ENCODE data around the gene DNM1. TPM values are rescaled to one million over a fixed set of nuclear protein-coding genes. Genes with fewer than 3 reads are reported as not detected.
A peak's percentile ranks its signal among the peaks of the same experiment; 100 is the strongest.

DNM1 gene
- total RNA-seq, 2 experiments from 2014 or later = 0.50 to 0.72 TPM

DNA sequence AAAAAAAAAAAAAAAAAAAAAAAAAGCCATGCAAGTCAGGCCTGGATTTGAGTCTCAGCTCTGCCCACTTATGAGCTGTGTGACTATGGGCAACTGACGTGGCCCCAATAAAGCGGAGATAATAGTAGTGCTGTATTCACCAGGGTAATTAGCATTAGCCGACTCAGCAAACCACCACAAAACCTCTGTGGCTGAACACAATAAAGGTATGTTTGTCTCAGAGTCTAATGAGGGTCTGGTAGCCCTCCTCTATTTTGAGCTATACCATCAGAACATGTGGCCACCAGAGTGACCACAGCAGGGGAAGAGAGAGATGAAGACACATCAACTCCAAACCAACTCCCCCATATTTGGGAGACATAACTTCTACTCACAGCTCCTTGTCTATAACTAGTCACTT lies 88.8 kb downstream of the DNM1 start:
- ATAC-seq = no peak
- POLR2A ChIA-PET = interaction anchor here (0.6 kb wide), 2 partner anchors 44 to 867 kb away, joined by 3 to 7 read pairs; no protein-coding TSS in a partner anchor
- DNase-seq = no peak
- CTCF ChIA-PET = interaction anchor here (0.6 to 2.1 kb wide), 6 partner anchors 8 to 891 kb away, joined by 3 to 6 read pairs (median 4); no protein-coding TSS in a partner anchor
- H3K36me3 Mint-ChIP-seq (ENCODE audit: low read depth) = peaks cover 4% of the 10 kb centered on the region
- H3K4me1 Mint-ChIP-seq = no peaks in the 10 kb centered on the region
- intact Hi-C loops (cut with DNase I, micrococcal nuclease) = loop anchor here in 1 of 2 experiments (10.0 kb wide), 1 partner anchor 303 kb away; no protein-coding TSS in a partner anchor
- H3K4me3 Mint-ChIP-seq = no peak overlapping the region
- H3K27me3 Mint-ChIP-seq = no peaks in the 10 kb centered on the region
- H3K9me3 Mint-ChIP-seq (ENCODE audit: low read depth) = no peaks in the 10 kb centered on the region
- H3K27ac Mint-ChIP-seq = no peak overlapping the region

DNA sequence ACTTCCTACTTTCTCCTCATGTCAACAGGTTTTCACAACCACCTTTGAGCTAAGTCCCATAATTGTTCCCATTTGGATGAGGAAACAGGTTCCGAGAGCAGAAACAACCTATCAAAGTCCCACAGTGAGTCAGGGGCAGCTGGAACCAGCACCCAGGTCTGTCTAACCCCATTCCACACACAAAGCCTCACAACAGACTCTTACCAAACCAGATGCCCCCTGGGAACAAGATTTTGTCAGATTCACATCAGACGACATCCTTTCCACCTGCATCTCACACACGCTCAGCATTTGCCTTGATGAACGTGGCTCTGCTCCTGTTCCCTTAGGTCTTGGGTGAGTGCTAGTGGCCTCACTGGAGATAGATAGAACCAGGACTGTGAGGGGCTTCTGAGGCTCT lies 89.9 kb downstream of the DNM1 start:
- intact Hi-C loops (cut with DNase I, micrococcal nuclease) = loop anchor here in 1 of 2 experiments (10.0 kb wide), 1 partner anchor 302 kb away; no protein-coding TSS in a partner anchor
- Mint-ChIP-seq H3K27me3 (no peaks in the 10 kb centered on the region), H3K27ac (no peak overlapping the region), H3K4me3 (no peak overlapping the region), H3K4me1 (no peaks in the 10 kb centered on the region), H3K36me3 (ENCODE audit: low read depth) (peaks cover under 1% of the 10 kb centered on the region), H3K9me3 (ENCODE audit: low read depth) (no peaks in the 10 kb centered on the region)
- ChIA-PET POLR2A (interaction anchor here (0.6 kb wide), 1 partner anchor 48 kb away, joined by 3 read pairs; no protein-coding TSS in a partner anchor), CTCF (interaction anchor here (2.1 kb wide), 1 partner anchor 48 kb away, joined by 6 read pairs; no protein-coding TSS in a partner anchor)
- ATAC-seq = no peak
- no peak for DNase-seq

DNA sequence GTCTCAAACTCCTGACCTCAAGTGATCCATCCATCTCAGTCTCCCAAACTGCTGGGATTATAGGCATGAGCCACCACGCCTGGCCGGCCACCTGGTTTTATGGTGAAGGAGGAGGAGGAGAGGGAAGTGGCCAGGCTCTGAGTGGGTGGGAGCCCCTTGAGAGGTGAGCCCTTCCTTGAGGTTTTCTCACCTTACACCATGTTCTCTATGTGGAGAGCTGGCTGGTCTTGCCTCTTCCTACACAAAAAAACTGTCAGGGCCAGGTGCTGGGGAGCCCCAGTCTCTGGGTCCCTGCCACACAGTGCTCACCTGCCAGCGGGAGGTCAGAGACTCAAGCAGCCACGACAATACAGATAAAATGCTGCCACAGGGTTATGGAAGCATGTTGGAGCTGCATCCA lies 91.0 kb downstream of the DNM1 start:
- Mint-ChIP-seq H3K4me1 (no peaks in the 10 kb centered on the region), H3K27me3 (no peaks in the 10 kb centered on the region), H3K4me3 (no peak overlapping the region), H3K36me3 (ENCODE audit: low read depth) (no peaks in the 10 kb centered on the region), H3K27ac (no peak overlapping the region), H3K9me3 (ENCODE audit: low read depth) (no peaks in the 10 kb centered on the region)
- CTCF ChIA-PET = interaction anchor here (0.6 to 1.2 kb wide), 3 partner anchors 16 to 96 kb away, joined by 3 to 6 read pairs (median 3); no protein-coding TSS in a partner anchor
- POLR2A ChIA-PET = no interaction called here
- intact Hi-C loops (cut with DNase I, micrococcal nuclease) = loop anchor here in 1 of 2 experiments (10.0 kb wide), 1 partner anchor 301 kb away; no protein-coding TSS in a partner anchor
- no peak for DNase-seq
- no peak for ATAC-seq

DNA sequence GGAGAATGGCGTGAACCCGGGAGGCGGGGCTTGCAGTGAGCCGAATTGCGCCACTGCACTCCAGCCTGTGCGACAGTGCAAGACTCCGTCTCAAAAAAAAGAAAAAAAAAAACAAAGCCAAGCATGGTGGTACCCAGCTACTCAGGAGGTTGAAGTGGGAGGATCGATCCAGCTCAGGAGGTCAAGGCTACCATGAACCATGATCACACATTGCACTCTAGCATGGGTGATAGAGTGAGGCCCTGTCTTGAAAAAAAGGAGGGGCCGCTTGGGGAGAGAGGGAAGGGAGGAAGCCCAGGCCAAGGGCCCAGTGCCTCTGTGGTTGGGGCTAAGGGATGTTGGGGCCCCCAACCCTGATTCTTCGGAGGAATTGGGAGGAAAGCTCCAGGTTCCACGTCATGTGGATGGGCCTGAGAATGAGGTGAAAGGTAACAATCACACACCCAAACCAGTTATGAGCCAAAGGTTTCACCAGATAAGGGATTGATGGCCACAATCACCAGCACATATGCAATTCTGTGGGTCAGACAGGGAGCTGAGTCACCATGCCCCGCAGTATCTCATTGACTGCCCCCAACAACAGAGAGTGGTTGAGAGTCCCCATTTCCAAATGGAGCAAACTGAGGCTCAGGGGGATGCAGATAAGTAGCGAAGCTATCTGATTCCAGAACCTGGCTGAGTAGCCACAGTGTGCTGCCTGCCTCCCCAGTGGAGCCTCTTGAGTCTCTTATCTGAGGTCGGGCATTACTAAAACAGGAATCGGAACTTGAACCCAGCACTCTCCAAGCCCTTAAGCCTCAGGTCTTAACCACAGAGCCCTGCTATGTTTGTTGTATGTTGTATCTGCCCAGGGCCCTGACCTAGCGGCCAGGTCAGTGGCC lies 93.4 kb downstream of the DNM1 start:
- Mint-ChIP-seq H3K4me3 (no peak overlapping the region), H3K36me3 (ENCODE audit: low read depth) (no peaks in the 10 kb centered on the region), H3K4me1 (no peaks in the 10 kb centered on the region), H3K27me3 (no peaks in the 10 kb centered on the region), H3K9me3 (ENCODE audit: low read depth) (no peaks in the 10 kb centered on the region), H3K27ac (no peak overlapping the region)
- POLR2A ChIA-PET = no interaction called here
- DNase-seq = no peak
- intact Hi-C loops (cut with DNase I, micrococcal nuclease) = loop anchor here (5.0 to 10.0 kb wide), 2 partner anchors 46 to 298 kb away; partner anchors contain the start of gene SLC27A4 (in 1 of the 2)
- ATAC-seq = no peak
- CTCF ChIA-PET = interaction anchor here (1.4 to 2.1 kb wide), 5 partner anchors 7 to 118 kb away, joined by 3 to 5 read pairs (median 4); no protein-coding TSS in a partner anchor

DNA sequence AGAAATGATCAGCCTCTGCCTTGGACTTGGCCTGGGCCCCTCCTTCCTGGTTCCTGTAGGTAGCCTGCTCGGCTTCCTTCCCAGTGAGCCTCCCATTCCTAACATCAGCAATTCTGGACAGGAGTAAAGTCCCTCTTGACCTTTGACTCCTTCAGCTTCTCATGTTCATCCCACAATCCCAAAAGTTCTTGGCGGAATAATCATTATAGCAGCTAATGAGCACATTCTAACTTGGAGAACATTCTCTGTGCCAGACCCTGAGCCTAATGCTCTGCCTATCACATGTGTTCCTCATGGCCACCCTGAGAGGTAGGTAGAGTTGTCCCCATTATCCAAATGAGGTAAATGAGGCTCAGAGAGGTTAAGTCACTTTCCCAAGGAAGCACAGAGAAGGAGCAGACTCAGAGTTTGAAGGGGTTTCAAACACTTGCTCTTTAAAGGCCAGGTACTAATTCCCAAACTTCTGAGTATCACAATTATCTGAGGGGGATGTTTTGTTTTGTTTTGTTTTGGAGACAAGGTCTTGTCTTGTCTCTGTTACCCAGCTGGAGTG lies 94.1 kb downstream of the DNM1 start:
- no peak overlapping the region for H3K27ac Mint-ChIP-seq
- no peaks in the 10 kb centered on the region for H3K27me3 Mint-ChIP-seq
- no peaks in the 10 kb centered on the region for H3K36me3 Mint-ChIP-seq (ENCODE audit: low read depth)
- no peaks in the 10 kb centered on the region for H3K4me1 Mint-ChIP-seq
- ChIA-PET POLR2A (no interaction called here), CTCF (interaction anchor here (1.4 to 2.1 kb wide), 3 partner anchors 9 to 117 kb away, joined by 4 read pairs; no protein-coding TSS in a partner anchor)
- ATAC-seq (no peak), DNase-seq (no peak)
- intact Hi-C loops (cut with DNase I, micrococcal nuclease) = loop anchor here (5.0 to 10.0 kb wide), 2 partner anchors 45 to 298 kb away; partner anchors contain the start of gene SLC27A4 (in 1 of the 2)
- no peaks in the 10 kb centered on the region for H3K9me3 Mint-ChIP-seq (ENCODE audit: low read depth)
- no peak overlapping the region for H3K4me3 Mint-ChIP-seq

DNA sequence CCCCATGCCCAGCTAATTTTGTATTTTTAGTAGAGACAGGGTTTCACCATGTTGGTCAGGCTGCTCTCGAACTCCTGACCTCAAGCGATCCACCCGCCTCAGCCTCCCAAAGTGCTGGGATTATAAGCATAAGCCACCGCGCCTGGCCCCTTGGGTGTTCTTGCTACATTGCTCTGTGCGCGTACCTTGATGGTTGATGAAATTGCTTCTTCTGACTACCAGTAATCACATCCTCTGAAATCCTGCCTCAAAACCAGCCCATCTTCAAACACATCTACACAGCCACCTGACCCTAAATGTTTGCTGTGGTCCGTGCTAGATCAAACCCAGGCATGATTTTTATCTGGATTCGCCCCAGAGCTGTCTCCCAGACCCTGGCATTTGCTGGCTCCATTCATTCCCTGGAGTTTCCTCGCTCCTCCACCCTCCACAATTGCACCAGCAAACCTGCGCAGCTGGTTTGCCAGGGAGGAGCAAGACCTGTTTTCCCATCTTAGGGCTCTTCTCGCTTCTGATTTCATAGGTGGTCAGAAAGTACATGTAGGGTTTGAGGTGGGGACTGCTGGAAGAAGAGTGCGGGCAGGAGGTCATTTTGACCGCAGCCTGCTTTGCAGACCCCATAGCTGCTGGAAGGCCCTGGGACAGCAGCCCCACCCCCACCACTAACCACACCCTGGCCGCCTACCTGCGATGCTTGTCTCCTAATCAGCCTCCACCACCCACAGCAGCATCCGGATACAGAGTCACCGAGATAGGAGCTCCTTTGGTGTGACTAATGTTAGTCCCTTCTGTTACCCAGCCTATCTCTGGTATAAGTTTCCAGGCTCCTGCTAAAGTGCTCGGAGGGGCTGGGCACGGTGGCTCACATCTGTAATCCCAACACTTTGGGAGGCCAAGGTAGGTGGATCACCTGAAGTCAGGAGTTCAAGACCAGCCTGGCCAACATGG lies 95.6 kb downstream of the DNM1 start:
- H3K9me3 Mint-ChIP-seq (ENCODE audit: low read depth) = no peaks in the 10 kb centered on the region
- no peak overlapping the region for H3K27ac Mint-ChIP-seq
- ChIA-PET CTCF (interaction anchor here (0.6 to 1.5 kb wide), 6 partner anchors 15 to 130 kb away, joined by 3 to 6 read pairs (median 4); partner anchors contain the start of gene TRUB2), POLR2A (interaction anchor here (0.6 kb wide), 2 partner anchors 136 to 647 kb away, joined by 4 read pairs; no protein-coding TSS in a partner anchor)
- no peaks in the 10 kb centered on the region for H3K36me3 Mint-ChIP-seq (ENCODE audit: low read depth)
- intact Hi-C loops (cut with DNase I, micrococcal nuclease) = loop anchor here (5.0 to 10.0 kb wide), 2 partner anchors 43 to 296 kb away; partner anchors contain the start of gene SLC27A4 (in 1 of the 2)
- H3K27me3 Mint-ChIP-seq = no peaks in the 10 kb centered on the region
- no peaks in the 10 kb centered on the region for H3K4me1 Mint-ChIP-seq
- ATAC-seq (no peak), DNase-seq (no peak)
- H3K4me3 Mint-ChIP-seq = no peak overlapping the region

DNA sequence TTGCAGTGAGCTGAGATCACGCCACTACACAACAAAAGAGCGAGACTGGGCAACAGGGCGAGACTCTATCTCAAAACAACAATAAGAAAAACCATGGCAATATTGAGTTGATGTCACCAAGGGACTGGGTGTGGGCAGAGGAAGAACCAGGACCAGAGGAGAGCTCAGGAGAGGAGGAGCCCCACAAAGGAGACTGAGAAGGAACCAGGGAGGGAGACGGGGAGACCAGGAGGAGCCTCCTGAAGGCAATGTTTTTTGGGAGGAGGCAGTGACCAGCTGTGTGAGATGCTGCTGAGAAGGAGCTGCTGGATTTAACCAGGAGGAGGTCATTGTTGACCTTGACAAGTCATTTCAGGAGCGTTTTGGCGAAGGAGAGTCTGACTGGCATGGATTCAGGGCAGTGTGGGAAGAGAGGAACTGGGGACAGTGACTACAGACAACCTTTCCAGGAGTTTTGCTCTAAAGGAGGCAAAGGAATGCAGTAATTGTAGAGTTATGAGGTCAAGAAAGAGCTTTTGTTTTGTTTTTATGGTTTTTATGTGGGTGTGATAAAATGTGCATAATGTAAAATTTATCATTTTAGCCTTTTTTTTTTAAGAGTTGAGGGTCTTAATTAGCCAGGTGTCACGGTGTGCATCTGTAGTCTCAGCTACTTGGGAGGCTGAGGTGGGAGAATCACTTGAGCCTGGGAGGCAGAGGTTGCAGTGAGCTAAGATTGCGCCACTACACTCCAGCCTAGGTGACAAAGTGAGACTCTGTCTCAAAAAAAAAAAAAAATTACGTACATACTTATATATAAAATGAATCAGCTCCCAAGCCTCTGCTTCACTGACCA lies 101.2 kb downstream of the DNM1 start:
- ChIA-PET POLR2A (no interaction called here), CTCF (interaction anchor here (0.5 to 1.6 kb wide), 5 partner anchors 9 to 454 kb away, joined by 3 to 5 read pairs (median 3); partner anchors contain the start of gene URM1)
- no peaks in the 10 kb centered on the region for H3K9me3 Mint-ChIP-seq (ENCODE audit: low read depth)
- peaks cover 6% of the 10 kb centered on the region for H3K36me3 Mint-ChIP-seq (ENCODE audit: low read depth)
- ATAC-seq (no peak), DNase-seq (no peak)
- no peak overlapping the region for H3K4me3 Mint-ChIP-seq
- H3K27ac Mint-ChIP-seq = no peak overlapping the region
- intact Hi-C loops (cut with DNase I, micrococcal nuclease) = no loop called here
- no peaks in the 10 kb centered on the region for H3K4me1 Mint-ChIP-seq
- no peaks in the 10 kb centered on the region for H3K27me3 Mint-ChIP-seq

Small RNA genes lying within 50 kb of the gene (microRNA-seq; reads per million reads assigned to microRNA genes)
- 35.6 reads per million, percentile 51 among the genes with 10 or more reads in this experiment for gene MIR199B (ENCODE audit: borderline replicate concordance)
- gene MIR3154 (ENCODE audit: borderline replicate concordance) = not detected

Other genes starting within 250 kb of the DNM1 start
- 10 to 100 TPM; 56.2 to 58.4 TPM for gene EEIG1, start 222.4 kb upstream of the DNM1 start, total RNA-seq
- 10 to 100 TPM; 11.3 to 13.7 TPM for gene NAIF1, start 136.1 kb upstream of the DNM1 start, total RNA-seq
- gene SLC25A25, start 135.1 kb upstream of the DNM1 start, total RNA-seq = 10 to 100 TPM in 1 of 2 experiments, 1 to 10 TPM in 1; 6.9 to 10.8 TPM
- gene PTGES2, start 75.7 kb upstream of the DNM1 start, total RNA-seq = 10 to 100 TPM; 47.7 to 48.5 TPM
- gene LCN2, start 53.9 kb upstream of the DNM1 start, total RNA-seq = not detected
- gene BBLN, start 43.1 kb upstream of the DNM1 start, total RNA-seq = 10 to 100 TPM; 64.4 to 68.5 TPM
- gene CIZ1, start 11.8 kb upstream of the DNM1 start, total RNA-seq = 100 to 1,000 TPM in 1 of 2 experiments, 10 to 100 TPM in 1; 79.5 to 110 TPM
- gene GOLGA2, start 72.6 kb downstream of the DNM1 start, total RNA-seq = 10 to 100 TPM; 28.4 to 29.4 TPM
- 10 to 100 TPM; 13.1 to 14.1 TPM for gene SWI5, start 72.9 kb downstream of the DNM1 start, total RNA-seq
- 10 to 100 TPM; 29.5 to 37.5 TPM for gene TRUB2, start 119.1 kb downstream of the DNM1 start, total RNA-seq
- gene COQ4, start 119.5 kb downstream of the DNM1 start, total RNA-seq = 10 to 100 TPM; 32.1 to 38.8 TPM
- gene SLC27A4, start 137.1 kb downstream of the DNM1 start, total RNA-seq = 10 to 100 TPM in 1 of 2 experiments, 1 to 10 TPM in 1; 8.4 to 10.2 TPM
- gene URM1, start 168.0 kb downstream of the DNM1 start, total RNA-seq = 10 to 100 TPM; 39.9 to 56.1 TPM
- gene CERCAM, start 217.5 kb downstream of the DNM1 start, total RNA-seq = under 1 TPM; 0.75 to 0.79 TPM